22Rv1 (cell line): ENCODE results near the gene EXD2.

Experiments used
- CTCF ChIP-seq: fragments of 450-650 bp; IDR thresholded peaks from 2 replicates; pipeline ENCODE4 v1.5.1; 2017; ENCODE audit warnings: mild to moderate bottlenecking
- ZFX ChIP-seq: fragments of 450-650 bp; IDR thresholded peaks from 2 replicates; pipeline ENCODE4 v1.6.1; 2017; ENCODE audit warnings: antibody characterized with exemption, borderline replicate concordance

GRCh38 chr14:69275331-69275730, 84.0 kb downstream of the EXD2 start:
- no peak for TF ChIP-seq CTCF
- no peak for TF ChIP-seq ZFX
